Measurements from ENCODE around the gene CD9.

The CD9 gene

GRCh38 chr12:6172086-6172485, 28.1 kb upstream of the CD9 start:
- ATAC-seq (ENCODE audit: insufficient read depth, low read depth) (no peak), DNase-seq (no peak)
- Histone ChIP-seq H3K9ac (ENCODE audit: low read depth, low read length) (no peak overlapping the region), H2AFZ (ENCODE audit: low read depth, low read length) (no peak overlapping the region), H3K36me3 (ENCODE audit: insufficient read depth, low read length) (no peaks in the 10 kb centered on the region), H3K79me2 (ENCODE audit: insufficient read depth, low read length) (no peaks in the 10 kb centered on the region), H3K4me2 (ENCODE audit: insufficient read depth, low read length) (no peak overlapping the region), H4K20me1 (ENCODE audit: insufficient read depth, low read length) (no peaks in the 10 kb centered on the region), H3K9me3 (ENCODE audit: insufficient read depth, low read length, severe bottlenecking) (no peaks in the 10 kb centered on the region), H3K4me3 (ENCODE audit: low read depth in 1 of 2, low read length in 2 of 2) (no peak overlapping the region), H3K4me1 (ENCODE audit: insufficient read depth, low read length) (no peaks in the 10 kb centered on the region), H3K27ac (ENCODE audit: low read length) (no peak overlapping the region), H3K27me3 (ENCODE audit: insufficient read depth, low read length, poor library complexity) (no peaks in the 10 kb centered on the region)
- TF ChIP-seq, protein P1, sequence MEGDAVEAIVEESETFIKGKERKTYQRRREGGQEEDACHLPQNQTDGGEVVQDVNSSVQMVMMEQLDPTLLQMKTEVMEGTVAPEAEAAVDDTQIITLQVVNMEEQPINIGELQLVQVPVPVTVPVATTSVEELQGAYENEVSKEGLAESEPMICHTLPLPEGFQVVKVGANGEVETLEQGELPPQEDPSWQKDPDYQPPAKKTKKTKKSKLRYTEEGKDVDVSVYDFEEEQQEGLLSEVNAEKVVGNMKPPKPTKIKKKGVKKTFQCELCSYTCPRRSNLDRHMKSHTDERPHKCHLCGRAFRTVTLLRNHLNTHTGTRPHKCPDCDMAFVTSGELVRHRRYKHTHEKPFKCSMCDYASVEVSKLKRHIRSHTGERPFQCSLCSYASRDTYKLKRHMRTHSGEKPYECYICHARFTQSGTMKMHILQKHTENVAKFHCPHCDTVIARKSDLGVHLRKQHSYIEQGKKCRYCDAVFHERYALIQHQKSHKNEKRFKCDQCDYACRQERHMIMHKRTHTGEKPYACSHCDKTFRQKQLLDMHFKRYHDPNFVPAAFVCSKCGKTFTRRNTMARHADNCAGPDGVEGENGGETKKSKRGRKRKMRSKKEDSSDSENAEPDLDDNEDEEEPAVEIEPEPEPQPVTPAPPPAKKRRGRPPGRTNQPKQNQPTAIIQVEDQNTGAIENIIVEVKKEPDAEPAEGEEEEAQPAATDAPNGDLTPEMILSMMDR (IDR thresholded peaks at IDR 0.05; ENCODE audit: borderline replicate concordance, extremely low read depth, low read length, poor library complexity, severe bottlenecking), result no peak
- TF ChIP-seq EZH2 (IDR thresholded peaks at IDR 0.05; ENCODE audit: borderline replicate concordance, low read depth, low read length, severe bottlenecking), result no peak

DNA sequence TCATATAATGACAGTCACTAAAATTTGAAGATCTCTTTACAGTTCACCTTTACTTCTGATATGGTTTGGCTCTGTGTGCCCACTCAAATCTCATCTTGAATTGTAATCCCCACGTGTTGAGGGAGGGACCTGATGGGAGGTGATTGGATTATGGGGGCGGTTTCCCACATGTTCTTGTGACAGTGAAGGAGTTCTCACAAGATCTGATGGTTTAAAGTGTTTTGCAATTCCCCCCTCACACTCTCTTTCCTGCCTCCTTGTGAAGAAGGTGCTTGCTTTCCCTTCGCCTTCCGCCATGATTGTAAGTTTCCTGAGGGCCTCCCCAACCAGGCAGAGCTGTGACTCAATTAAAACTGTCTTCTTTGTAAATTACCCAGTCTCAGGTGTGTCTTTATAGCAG, 27.3 kb upstream of the CD9 start:
- no peak for DNase-seq

GRCh38 chr12:6177642-6178358, 22.4 kb upstream of the CD9 start:
- no peaks in the 10 kb centered on the region for H4K20me1 ChIP-seq (ENCODE audit: insufficient read depth, low read length)
- H3K4me1 ChIP-seq (ENCODE audit: insufficient read depth, low read length), result no peaks in the 10 kb centered on the region
- H2AFZ ChIP-seq (ENCODE audit: low read depth, low read length), result no peak overlapping the region
- H3K27ac ChIP-seq (ENCODE audit: low read length), result no peak overlapping the region
- H3K79me2 ChIP-seq (ENCODE audit: insufficient read depth, low read length), result no peaks in the 10 kb centered on the region
- H3K4me3 ChIP-seq (ENCODE audit: low read depth in 1 of 2, low read length in 2 of 2), result no peak overlapping the region
- ATAC-seq (ENCODE audit: insufficient read depth, low read depth) (no peak), DNase-seq (no peak)
- TF ChIP-seq EZH2 (IDR thresholded peaks at IDR 0.05; ENCODE audit: borderline replicate concordance, low read depth, low read length, severe bottlenecking), result no peak
- TF ChIP-seq, protein P1 (IDR thresholded peaks at IDR 0.05; ENCODE audit: borderline replicate concordance, extremely low read depth, low read length, poor library complexity, severe bottlenecking), result no peak
- H3K9ac ChIP-seq (ENCODE audit: low read depth, low read length), result no peak overlapping the region
- H3K4me2 ChIP-seq (ENCODE audit: insufficient read depth, low read length), result no peak overlapping the region
- H3K9me3 ChIP-seq (ENCODE audit: insufficient read depth, low read length, severe bottlenecking), result no peaks in the 10 kb centered on the region
- peaks cover 9% of the 10 kb centered on the region for H3K27me3 ChIP-seq (ENCODE audit: insufficient read depth, low read length, poor library complexity)
- no peaks in the 10 kb centered on the region for H3K36me3 ChIP-seq (ENCODE audit: insufficient read depth, low read length)

More for the DNA sequence above, 27.3 kb upstream of the CD9 start:
- no peaks in the 10 kb centered on the region for H3K79me2 ChIP-seq (ENCODE audit: insufficient read depth, low read length)
- H3K27me3 ChIP-seq (ENCODE audit: insufficient read depth, low read length, poor library complexity), result peaks cover 3% of the 10 kb centered on the region
- no peaks in the 10 kb centered on the region for H3K4me1 ChIP-seq (ENCODE audit: insufficient read depth, low read length)
- H3K9me3 ChIP-seq (ENCODE audit: insufficient read depth, low read length, severe bottlenecking), result no peaks in the 10 kb centered on the region
- no peaks in the 10 kb centered on the region for H4K20me1 ChIP-seq (ENCODE audit: insufficient read depth, low read length)
- no peak overlapping the region for H2AFZ ChIP-seq (ENCODE audit: low read depth, low read length)
- H3K4me2 ChIP-seq (ENCODE audit: insufficient read depth, low read length), result no peak overlapping the region
- ATAC-seq (ENCODE audit: insufficient read depth, low read depth), result no peak
- no peak overlapping the region for H3K27ac ChIP-seq (ENCODE audit: low read length)
- no peak overlapping the region for H3K9ac ChIP-seq (ENCODE audit: low read depth, low read length)
- TF ChIP-seq, protein P1 (IDR thresholded peaks at IDR 0.05; ENCODE audit: borderline replicate concordance, extremely low read depth, low read length, poor library complexity, severe bottlenecking), result no peak
- H3K36me3 ChIP-seq (ENCODE audit: insufficient read depth, low read length), result no peaks in the 10 kb centered on the region
- no peak overlapping the region for H3K4me3 ChIP-seq (ENCODE audit: low read depth in 1 of 2, low read length in 2 of 2)

All from DND-41 (cell line).